ENCODE results near the gene ULK3.

Gene ULK3

DNA sequence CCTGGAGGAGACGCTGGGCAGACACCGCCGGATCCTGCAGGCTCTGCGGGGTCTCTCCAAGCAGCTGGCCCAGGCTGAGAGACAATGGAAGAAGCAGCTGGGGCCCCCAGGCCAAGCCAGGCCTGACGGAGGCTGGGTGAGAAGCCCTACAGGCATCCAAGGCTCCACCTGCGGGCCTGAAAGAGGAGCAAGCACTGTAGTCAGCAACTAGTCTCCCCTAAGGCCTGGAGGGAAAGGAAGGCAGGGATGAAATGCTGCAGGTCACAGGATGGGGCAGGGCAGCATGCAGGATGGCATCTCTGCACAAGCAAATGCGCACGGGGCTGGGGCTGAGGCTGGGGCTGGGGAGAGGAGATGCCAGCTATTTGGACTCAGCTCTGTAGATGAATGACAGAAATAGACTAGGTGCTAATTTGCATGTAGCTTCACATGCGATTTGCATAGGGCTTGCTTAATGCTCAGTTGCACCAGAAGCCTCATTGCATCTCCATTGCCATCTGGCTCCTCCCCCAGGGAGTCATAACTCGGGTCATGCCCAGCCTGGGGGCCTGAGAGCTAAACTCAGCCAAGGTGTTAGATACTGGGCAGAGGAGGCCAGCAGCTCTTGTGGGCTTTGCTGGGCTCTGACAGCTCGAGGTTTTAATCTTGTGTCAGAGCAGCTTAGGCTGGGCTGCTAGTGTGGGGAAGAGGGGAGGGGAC is 21.7 kb downstream of the ULK3 start:
- no peak for DNase-seq

DNA sequence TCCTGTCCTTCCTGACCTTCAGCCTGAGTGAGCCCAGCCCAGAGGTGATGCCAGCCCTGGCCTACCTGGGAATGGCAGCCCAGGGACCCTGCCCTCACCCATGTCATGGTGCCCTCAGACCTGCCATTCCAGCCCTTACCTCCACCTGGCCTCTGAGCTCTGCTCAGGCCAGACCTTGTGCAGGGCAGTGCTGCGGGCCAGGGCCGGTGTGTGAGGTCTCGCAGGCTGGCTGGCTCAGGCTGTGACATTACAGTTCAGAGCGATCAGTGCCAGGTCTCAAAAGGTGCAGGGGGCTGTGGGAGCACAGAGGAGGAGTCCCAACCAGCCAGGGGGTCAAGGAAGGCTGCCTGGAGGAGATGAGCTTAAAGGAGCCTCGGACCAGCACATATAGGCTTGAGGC is 22.9 kb downstream of the ULK3 start:
- DNase-seq: no peak

DNA sequence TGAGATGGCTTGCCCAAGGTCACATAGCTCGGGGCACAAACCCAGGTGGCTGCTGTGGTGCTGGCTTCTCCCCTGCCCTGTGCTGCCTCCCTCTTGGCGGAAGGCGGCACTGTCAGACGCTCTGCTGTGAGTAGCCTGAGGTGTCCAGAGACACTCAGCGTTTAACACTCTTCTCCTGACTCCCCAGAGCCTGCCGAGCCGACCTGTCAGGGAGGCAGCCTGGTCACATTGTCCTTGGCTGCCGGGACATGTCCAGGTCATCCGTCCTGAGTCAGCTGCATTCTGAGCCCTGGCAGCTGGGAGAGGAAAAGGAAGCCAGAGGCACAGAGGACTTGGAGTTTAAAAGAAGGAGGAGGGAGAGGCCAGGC is 25.6 kb downstream of the ULK3 start:
- DNase-seq: peak; percentile 29

DNA sequence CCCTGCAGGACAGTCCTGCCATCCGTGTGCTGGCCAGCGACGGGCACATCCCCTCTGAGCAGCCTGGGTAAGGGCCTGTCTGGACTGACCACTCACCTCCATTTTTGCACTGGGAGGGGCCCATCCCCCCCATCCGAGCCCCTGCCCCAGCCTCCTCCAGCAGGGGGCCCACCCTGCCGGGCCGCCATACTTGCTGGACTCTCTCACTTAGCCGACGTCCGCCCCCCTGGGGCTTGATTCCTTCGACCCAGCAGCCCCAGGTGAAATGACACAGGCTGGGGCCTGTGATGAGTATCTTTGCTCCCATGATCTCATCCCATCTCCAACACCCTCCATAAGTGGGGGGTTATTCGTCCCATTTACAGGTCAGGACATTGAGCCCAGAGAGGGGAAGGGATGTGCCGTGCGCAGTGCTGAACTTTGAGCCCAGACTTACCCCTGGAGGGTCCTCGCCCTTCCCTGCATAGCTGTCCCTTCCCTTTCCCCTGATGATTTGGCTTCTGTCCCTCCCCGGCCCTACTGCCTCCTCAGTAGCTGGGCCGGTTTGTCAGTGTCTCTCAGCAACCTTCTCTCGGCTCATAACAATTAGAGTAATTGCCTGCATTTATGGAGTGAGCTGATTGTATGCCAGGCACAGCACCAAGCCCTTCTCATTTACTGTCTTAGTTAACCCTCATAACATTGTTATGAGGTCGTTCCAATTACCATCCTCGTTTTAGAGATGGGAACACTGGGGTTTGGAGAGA is 26.2 kb downstream of the ULK3 start:
- no peak for DNase-seq

DNA sequence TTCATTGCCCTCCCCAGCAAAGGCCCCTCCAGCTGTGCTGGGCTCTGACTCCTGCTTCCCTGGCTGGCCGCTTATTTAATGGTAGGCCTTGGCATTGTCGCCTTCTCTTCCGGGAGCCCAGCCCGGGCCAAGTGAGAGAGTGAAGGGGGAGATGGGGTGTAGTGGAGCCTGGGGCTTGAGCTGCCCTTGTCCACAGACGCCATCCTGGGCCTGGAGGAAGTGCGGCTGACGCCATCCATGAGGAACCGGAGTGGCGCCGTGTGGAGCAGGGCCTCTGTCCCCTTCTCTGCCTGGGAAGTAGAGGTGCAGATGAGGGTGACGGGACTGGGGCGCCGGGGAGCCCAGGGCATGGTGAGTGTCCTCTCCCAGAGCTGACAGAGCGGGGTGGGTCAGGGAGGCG is 27.0 kb downstream of the ULK3 start:
- DNase-seq: no peak

DNA sequence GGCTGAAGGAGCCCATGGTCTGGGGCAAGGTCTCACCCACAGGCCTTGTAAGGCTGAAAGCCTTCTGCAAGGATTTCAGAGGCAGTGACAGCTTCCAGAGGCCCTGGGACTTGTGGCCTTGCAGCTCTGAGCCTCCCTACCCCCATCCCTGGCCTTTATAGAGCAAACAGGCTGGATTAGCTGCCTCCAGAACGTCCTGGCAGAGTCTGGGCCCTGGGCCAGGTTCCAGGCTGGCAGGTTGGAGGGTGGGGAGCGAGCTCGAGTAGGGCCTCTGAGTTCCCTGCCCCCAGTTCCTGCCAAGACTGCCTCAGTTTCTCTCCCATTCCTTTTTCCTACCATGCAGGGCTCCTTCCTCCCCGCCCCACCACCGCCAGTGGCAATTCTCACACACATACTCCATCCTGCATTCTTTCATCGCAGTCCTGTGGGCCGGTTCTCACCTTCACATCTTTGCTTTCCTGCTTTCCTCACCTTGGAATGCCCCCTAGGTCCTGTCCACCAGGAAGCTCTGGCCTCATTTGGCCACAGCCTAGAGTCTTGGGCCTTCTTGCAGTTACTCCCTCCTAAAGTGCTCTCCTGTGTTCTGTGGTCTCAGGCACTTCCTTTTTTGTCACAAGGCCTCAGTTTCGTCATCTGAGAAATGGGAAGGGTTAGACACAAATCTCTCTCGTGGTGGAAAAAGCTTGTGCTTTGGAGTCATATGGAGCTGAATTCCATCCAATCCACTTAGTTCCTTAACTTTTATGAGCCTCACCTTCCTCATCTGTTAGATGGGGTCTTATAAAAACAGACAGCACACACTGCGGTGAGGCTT is 27.6 kb downstream of the ULK3 start:
- no peak for DNase-seq

DNA sequence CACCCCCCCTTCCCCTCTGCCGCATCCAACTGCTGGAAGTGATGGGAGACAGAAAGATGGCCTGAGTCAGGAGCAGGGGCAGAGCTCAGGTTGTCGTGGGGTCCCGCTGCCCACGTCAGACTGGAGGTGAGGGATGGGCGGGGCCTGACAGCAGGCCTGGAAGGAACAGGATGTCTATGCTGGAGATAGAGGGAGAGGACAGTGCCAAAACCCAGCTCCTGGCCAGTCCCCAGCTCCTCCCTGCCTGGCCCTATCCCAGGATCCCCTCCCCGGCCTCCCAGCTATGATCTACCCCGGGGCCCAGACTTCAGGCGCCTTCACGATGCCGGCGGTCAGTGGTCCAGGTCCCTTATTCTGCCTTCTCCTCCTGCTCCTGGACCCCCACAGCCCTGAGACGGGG is 30.4 kb downstream of the ULK3 start, which contains the start of gene LMAN1L:
TSS of gene LMAN1L (plus strand) at position 303 of the 400 bp plus-strand sequence. CDS start at position 323, 20 bp downstream.
- no peak for DNase-seq

DNA sequence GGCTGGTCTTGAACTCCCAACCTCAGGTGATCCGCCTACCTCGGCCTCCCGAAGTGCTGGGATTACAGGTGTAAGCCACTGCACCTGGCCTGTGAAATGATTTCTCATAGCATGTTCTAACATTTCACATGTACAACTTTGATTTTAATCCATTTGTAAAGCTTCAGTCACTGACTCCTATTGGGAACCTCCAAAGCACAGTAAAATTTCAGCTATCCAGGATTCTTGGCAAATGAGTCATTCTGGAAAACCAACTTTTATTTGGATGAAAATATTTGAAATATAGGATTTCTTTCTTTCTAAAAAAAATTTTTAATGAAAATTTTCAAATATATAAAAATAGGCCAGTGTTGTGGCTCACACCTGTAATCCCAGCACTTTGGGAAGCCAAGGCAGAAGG is 33.0 kb downstream of the ULK3 start:
- DNase-seq: no peak

DNA sequence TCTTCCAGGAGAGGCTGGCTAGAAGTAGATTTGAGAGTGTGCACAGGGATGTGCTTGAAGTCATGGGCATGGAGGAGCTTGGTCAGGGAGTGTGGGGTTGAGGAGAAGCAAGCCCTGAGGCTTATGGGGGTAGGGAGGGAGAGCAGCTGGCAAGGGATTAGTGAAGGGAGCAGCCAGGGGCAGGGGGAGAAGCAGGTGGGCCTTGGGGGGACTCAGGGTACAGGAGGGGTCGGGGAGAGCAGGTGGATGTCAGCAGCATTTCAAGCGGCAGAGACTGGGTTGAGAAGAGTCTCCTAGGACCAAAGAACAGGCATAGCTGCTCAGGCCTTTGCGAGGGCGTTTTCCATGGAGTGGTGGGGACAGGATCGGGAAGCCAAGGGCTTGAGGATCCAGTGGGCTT is 33.7 kb downstream of the ULK3 start:
- DNase-seq: no peak

DNA sequence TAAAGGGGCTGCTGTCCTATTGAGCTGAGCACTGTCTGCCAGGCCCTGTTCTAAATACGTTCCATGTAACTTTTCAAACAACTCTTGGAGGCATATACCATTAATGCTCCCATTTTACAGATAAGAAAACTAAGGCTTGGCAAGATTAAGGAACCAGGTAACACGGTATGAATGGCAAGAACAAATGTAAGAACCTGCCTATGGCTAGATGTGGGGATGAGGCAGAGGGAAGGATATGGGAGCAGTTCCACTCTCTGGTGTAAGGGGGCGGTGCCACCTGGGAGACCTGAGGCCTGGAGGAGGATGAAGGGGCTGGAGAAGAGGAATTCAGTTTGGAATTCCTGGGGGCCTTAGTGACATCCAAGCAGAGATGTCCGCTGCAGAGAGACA is 34.1 kb downstream of the ULK3 start:
- DNase-seq: no peak

DNA sequence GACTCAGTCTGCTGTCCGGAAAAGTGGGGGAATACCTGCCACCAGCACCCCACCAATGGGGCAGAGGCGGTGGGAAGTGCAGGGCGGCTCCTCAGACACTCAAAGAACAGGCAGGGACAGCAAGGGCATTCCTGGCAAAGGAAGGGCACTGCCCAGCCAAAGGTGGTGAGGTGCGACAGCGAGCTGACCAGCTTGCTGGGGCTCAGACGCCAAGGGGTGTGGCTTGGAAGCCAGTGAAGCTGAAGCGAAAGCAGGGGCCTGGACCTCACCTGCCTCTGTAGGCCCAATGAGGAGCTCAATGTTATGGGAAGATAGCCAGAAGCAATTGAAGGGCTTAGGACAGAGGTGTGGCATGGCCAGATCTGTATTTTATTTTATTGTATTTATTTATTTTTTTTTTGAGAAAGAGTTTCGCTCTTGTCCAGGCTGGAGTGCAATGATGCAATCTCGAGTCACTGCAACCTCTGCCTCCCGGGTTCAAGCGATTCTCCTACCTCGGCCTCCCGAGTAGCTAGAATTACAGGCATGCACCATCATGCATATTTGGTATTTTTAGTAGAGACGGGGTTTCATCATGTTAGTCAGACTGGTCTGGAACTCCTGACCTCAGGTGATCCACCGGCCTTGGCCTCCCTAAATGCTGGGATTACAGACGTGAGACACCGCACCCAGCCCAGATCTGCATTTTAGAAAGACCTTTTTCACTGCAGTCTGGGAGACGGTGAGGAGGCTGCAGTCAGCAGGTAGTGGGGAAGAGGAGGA is 34.7 kb downstream of the ULK3 start:
- no peak for DNase-seq

DNA sequence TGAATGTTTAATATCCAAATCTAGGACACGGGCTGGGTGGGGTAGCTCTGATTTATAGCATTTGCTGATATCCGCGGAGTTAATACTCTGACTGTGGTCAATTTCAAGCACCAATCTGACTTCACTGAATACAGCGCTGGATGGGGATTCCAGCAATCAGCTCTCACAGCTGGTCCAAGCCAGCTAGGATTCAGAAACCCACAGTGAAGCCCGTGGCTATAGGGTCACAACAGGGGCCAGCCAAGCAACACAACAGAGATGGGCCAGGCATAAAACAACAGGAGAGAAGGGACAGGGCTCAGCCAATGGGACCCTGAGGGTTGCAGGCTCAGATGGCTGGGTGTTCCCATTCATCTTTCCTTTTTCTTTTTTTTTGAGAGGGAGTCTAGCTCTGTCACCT is 35.7 kb downstream of the ULK3 start:
- DNase-seq: no peak

DNA sequence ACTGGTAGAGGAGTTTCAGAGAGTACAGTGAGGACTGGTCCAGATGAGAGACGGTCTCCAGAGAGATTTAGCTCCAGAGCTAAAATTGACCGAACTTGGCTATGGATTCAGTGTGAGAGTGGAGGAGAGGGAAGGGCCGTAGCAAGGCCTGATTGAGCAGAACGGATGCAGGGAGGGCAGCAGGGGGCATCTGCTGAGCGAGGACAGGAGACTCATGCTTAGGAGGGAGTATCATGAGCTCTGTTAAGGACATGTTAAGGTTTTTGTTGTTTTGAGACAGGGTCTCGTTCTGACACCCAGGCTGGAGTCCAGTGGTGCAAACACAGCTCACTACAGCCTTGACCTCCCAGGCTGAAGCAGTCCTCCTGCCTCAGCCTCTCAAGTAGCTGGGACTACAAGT is 38.0 kb downstream of the ULK3 start:
- DNase-seq: no peak

DNA sequence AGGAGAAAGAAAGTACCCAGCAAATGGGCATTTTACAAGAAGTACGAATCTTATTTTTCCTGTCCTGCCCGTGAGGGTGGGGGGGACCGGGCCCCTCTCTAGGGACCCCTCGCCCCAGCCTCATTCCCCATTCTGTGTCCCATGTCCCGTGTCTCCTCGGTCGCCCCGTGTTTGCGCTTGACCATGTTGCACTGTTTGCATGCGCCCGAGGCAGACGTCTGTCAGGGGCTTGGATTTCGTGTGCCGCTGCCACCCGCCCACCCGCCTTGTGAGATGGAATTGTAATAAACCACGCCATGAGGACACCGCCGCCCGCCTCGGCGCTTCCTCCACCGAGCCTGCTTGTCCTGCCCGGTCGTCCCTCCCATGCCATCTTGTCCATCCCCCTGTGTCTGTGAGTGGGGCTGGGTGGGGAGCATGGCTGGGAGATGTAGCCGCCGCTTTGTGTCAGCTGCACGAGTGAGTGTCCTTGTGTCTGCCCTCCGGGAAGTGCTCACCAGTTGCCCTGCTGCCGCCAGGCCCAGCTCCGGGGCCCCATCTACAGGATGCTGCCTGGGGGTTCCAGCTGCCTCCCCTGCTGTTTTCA is 40.0 kb downstream of the ULK3 start:
- DNase-seq: no peak

DNA sequence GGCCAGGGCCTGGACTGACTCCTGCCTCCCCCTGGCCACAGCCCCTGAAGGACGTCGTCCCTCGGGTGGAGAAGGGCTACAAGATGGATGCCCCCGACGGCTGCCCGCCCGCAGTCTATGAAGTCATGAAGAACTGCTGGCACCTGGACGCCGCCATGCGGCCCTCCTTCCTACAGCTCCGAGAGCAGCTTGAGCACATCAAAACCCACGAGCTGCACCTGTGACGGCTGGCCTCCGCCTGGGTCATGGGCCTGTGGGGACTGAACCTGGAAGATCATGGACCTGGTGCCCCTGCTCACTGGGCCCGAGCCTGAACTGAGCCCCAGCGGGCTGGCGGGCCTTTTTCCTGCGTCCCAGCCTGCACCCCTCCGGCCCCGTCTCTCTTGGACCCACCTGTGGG is 40.7 kb downstream of the ULK3 start:
- no peak for DNase-seq

DNA sequence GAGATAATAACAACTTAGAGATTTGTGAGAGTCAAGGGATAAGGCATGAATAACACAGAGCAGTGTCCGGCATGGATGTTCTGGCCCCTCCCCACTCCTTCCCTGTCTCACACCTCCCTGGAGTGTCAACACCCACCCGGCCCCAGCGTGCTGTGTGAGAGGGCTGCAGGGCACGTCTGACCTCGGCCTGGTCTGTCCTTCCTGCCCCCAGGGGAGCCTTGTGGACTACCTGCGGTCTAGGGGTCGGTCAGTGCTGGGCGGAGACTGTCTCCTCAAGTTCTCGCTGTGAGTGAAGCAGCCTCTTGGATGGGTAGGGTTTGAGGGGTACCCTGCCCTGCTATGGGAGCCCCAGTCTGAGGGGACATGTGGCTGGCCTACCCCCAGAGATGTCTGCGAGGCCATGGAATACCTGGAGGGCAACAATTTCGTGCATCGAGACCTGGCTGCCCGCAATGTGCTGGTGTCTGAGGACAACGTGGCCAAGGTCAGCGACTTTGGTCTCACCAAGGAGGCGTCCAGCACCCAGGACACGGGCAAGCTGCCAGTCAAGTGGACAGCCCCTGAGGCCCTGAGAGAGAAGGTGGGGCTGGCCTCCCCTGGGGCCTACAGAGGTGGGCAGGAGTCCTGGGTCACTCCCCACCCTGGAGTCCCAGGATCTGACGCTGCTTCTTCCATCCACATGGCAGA is 41.5 kb downstream of the ULK3 start:
- DNase-seq: no peak

DNA sequence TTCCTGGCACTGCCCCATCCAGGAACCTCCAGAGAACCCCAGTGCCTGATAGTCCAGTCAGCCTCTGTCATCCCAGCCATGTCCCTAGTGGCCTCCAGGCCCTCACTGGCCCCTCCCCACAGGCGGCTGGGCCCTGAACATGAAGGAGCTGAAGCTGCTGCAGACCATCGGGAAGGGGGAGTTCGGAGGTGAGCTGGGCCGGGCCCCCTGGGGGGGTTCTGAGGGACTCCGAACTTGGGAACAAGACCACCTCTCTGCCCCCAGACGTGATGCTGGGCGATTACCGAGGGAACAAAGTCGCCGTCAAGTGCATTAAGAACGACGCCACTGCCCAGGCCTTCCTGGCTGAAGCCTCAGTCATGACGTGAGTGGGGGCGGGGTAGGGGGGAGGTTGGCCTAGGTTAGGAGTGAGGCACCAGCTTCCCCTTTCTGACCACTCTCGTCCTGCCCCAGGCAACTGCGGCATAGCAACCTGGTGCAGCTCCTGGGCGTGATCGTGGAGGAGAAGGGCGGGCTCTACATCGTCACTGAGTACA is 42.3 kb downstream of the ULK3 start:
- no peak for DNase-seq

DNA sequence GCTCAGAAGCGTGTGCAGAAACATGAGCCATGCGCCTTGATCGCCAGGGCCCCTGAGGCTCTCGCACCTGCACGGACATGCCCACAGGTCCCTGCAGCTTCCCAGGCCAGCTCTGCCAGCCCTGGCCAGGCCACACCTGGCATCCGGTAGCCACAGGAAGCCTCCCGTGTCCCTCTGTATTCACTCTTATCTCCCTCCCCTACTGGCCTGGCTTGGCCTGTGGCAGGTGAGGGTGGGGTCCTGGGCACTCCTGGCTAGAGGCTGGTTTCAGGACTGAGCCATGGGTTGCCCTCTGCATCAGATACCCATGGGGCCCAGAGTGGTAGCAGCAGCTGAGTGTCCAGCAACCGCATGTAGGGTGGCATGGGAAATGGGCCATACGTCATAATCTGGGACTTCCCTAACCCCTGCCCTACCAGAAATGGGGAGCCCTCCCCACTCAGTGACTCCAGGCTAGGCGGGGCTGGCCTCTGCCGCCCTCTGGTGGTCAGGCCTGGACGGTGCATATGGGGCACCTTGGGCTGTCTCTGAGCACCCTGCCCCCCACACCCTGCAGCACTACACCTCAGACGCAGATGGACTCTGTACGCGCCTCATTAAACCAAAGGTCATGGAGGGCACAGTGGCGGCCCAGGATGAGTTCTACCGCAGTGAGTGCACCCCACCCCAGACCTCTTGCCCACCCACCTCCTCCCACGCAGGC is 42.9 kb downstream of the ULK3 start:
- no peak for DNase-seq

DNA sequence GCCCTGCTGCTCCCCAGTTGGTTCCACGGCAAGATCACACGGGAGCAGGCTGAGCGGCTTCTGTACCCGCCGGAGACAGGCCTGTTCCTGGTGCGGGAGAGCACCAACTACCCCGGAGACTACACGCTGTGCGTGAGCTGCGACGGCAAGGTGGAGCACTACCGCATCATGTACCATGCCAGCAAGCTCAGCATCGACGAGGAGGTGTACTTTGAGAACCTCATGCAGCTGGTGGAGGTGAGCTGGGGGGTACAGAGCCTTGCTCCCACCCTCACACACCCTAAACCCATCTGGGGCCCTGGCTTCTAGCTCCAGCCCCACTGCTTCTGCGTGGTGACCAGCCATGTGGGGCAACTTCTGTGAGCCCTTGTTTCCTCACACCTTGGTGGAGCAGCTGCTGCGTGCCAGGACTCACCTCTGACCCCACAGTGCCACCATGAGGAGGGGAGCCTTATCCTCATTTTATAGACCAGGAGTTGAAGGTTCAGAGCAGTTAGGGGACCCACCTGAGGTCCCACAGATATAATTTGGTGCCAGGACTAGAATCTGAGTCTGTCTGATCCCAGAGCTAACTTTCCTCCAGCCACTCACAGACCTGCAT is 43.6 kb downstream of the ULK3 start:
- DNase-seq: no peak

DNA sequence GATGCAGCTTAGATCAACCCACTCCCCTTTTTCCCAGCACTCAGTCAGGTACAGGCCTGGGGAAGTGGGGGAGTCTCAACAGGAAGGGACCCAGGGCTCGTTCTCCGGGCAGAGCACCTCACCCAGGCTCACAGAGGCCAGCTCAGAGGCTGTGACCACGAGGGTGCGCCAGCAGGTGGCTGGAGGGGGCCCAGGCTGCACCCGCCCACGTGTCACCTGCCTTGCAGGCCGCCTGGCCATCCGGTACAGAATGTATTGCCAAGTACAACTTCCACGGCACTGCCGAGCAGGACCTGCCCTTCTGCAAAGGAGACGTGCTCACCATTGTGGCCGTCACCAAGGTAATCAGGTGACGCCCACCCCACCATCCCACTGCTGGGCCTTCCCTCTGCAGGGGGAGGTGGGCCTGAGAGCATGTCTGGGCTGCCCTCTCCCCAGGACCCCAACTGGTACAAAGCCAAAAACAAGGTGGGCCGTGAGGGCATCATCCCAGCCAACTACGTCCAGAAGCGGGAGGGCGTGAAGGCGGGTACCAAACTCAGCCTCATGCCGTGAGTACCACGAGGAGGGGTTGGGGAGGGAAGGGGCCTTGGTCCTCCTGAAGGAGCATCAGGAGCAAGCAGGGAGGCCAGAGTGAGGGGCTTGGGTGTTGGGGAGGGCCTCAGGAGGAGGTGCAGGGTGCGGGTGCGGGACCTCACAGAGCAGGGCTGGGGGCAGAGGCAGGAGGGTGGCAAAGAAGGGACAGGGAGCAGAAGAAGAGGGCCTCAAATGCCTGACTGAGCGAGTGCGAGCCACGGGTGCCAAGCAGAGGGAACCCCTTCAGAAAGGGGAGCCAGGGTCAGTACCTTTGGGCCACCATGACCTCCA is 44.3 kb downstream of the ULK3 start:
- DNase-seq: no peak
